Neural cell (in vitro differentiated cells): ENCODE data around the gene TXNL4A.

ENCODE experiments used
- CTCF ChIP-seq: fragments of 450-650 bp; IDR thresholded peaks from 2 replicates; pipeline ENCODE4 v1.5.1; 2014; ENCODE audit warnings: antibody characterized with exemption, mild to moderate bottlenecking, moderate library complexity; ENCODE audit not compliant: poor library complexity, severe bottlenecking
- EP300 ChIP-seq: fragments of 450-650 bp; conservative IDR thresholded peaks from 2 replicates; pipeline ENCODE4 v1.6.1; 2014; ENCODE audit warnings: antibody characterized with exemption, mild to moderate bottlenecking, moderate library complexity; ENCODE audit not compliant: poor library complexity, severe bottlenecking
- EZH2 ChIP-seq: fragments of 200-600, 300-800 bp; shearing (Covaris generic), sonication (generic); IDR thresholded peaks from 2 replicates; pipeline ENCODE4 v1.6.1; 2014; ENCODE audit warnings: antibody characterized with exemption, low read length, borderline replicate concordance, mild to moderate bottlenecking; ENCODE audit not compliant: insufficient read depth, poor library complexity, severe bottlenecking
- MXI1 ChIP-seq: fragments of 450-650 bp; conservative IDR thresholded peaks from 2 replicates; pipeline ENCODE4 v1.6.1; 2014; ENCODE audit warnings: antibody characterized with exemption, mild to moderate bottlenecking; ENCODE audit not compliant: poor library complexity, severe bottlenecking
- POLR2AphosphoS5 ChIP-seq: IDR thresholded peaks from 2 replicates; pipeline ENCODE4 v1.6.1; 2012
- RAD21 ChIP-seq: fragments of 450-650 bp; conservative IDR thresholded peaks from 2 replicates; pipeline ENCODE4 v1.6.1; 2014; ENCODE audit warnings: antibody characterized with exemption, mild to moderate bottlenecking, moderate library complexity
- SMC3 ChIP-seq: fragments of 450-650 bp; conservative IDR thresholded peaks from 2 replicates; pipeline ENCODE4 v1.6.1; 2014; ENCODE audit warnings: antibody characterized with exemption, mild to moderate bottlenecking, moderate library complexity; ENCODE audit not compliant: poor library complexity
- TAF1 ChIP-seq: IDR thresholded peaks from 2 replicates; pipeline ENCODE4 v1.6.1; 2012; ENCODE audit warnings: low read depth
- TF ChIP-seq, protein P1 (sequence below): IDR thresholded peaks from 2 replicates; pipeline ENCODE4 v1.6.1; 2012; ENCODE audit warnings: borderline replicate concordance

GRCh38 chr18:79951545-79952455 is 36.6 kb downstream of the TXNL4A start, which contains the start of gene SLC66A2:
- peak; percentile 12 for TF ChIP-seq EP300
- peak; percentile 71 for TF ChIP-seq POLR2AphosphoS5
- TF ChIP-seq, protein P1, sequence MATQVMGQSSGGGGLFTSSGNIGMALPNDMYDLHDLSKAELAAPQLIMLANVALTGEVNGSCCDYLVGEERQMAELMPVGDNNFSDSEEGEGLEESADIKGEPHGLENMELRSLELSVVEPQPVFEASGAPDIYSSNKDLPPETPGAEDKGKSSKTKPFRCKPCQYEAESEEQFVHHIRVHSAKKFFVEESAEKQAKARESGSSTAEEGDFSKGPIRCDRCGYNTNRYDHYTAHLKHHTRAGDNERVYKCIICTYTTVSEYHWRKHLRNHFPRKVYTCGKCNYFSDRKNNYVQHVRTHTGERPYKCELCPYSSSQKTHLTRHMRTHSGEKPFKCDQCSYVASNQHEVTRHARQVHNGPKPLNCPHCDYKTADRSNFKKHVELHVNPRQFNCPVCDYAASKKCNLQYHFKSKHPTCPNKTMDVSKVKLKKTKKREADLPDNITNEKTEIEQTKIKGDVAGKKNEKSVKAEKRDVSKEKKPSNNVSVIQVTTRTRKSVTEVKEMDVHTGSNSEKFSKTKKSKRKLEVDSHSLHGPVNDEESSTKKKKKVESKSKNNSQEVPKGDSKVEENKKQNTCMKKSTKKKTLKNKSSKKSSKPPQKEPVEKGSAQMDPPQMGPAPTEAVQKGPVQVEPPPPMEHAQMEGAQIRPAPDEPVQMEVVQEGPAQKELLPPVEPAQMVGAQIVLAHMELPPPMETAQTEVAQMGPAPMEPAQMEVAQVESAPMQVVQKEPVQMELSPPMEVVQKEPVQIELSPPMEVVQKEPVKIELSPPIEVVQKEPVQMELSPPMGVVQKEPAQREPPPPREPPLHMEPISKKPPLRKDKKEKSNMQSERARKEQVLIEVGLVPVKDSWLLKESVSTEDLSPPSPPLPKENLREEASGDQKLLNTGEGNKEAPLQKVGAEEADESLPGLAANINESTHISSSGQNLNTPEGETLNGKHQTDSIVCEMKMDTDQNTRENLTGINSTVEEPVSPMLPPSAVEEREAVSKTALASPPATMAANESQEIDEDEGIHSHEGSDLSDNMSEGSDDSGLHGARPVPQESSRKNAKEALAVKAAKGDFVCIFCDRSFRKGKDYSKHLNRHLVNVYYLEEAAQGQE, result no peak
- TF ChIP-seq CTCF, result peak; percentile 57
- no peak for TF ChIP-seq TAF1
- TF ChIP-seq EZH2, result no peak
- peak; percentile 53 for TF ChIP-seq MXI1
- TF ChIP-seq RAD21, result no peak
- no peak for TF ChIP-seq SMC3
